Fibroblast of gingiva (primary cell): Measurements from ENCODE around the gene CACNA1H.

ENCODE experiments used
- DNase-seq: peaks from one replicate; pipeline ENCODE4 v3.0.0-alpha.2; 2011; ENCODE audit warnings: low read depth

Gene CACNA1H

GRCh38 chr16:1122398-1122765 lies 30.5 kb upstream of the CACNA1H start:
- no peak for DNase-seq

- no peak for DNase-seq
These were observed 29.2 kb upstream of the CACNA1H start for GRCh38 chr16:1123525-1124230.

DNA sequence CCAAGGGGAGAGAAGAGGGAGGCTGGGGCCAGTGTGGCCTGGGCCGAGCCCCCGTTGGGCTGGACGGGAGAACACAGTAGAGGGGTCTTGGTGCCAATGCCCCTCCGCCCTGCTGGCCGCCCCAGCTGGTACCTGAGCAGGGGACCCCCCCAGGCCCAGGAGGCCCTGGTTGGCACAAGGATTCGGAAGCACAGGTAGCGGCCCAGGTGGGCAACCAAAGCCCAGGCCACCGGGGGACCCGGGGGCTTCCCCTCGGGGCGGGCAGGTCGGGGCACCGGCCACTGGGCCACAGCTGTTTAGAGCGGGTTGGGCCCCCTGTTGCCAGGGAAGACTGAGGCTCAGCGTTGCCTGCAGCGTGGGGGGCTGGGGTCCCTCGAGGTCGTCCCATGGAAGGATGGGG lies 28.6 kb upstream of the CACNA1H start:
- DNase-seq, result no peak

DNA sequence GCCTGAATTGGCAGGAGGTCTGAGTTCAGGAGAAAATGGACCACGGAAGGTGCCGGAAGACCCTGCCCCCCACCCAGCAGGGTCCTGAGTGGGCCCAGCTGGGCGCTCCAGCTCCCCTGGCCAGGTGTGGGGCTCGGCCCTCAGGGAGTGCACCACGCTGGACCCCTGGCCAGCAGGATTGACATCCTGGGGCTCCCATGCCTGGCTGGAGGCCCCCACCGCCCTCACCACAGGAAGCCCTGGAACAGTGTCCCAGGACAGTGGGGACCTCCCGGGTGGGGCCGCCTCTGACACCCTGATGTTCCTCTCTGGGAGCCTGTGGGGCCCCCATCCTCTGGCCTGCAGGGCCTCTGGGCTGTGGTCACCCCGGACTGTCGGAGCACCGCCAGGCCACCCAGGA lies 28.1 kb upstream of the CACNA1H start:
- no peak for DNase-seq

GRCh38 chr16:1125471-1125870 lies 27.4 kb upstream of the CACNA1H start:
- no peak for DNase-seq

DNA sequence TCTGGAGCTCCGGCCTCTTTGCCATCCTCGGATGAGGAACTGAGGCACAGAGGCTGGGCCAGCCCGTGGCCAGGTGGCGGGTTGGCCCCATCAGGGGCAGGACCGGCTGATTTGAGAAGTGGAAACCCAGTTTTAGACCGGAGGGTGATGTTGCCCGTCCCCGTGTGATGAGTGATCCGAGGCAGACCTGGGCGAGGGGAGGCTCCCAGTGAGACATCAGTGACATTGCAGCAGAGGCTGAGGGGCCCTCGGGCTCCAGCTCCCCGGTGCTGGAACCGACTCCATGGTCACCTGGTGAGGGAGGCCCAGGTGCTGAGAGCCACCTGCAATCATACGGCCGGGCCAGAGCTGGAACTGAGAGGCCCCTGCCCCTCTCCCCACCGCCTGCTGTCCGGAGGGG lies 26.9 kb upstream of the CACNA1H start:
- DNase-seq, result no peak

- no peak for DNase-seq
These were observed 26.3 kb upstream of the CACNA1H start for GRCh38 chr16:1126586-1126985.

GRCh38 chr16:1127101-1127500 lies 25.8 kb upstream of the CACNA1H start:
- no peak for DNase-seq

GRCh38 chr16:1127971-1128715 lies 24.8 kb upstream of the CACNA1H start:
- no peak for DNase-seq

GRCh38 chr16:1129106-1129960 lies 23.6 kb upstream of the CACNA1H start:
- DNase-seq, result no peak

GRCh38 chr16:1130382-1130781 lies 22.5 kb upstream of the CACNA1H start:
- DNase-seq, result no peak

GRCh38 chr16:1131378-1131994 lies 21.4 kb upstream of the CACNA1H start:
- DNase-seq, result no peak

DNA sequence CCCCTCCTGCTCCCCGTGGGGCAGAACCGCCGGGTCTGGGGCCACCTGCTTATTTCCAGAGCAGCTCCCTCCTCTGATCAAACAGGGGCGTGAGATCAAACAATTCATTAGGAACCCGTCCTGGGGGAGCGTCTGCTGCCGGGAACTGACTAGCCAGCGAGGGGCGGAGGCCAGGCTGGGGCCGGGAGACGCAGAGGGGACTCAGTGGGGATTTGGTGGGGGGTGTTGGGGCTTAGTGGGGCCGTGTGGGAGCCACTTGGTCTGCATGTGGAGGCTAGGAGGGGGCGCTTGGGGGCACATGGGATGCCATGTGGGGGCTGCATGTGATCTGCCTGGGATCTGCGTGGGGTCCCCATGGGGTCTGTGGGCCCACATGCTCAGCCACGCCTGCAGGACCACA lies 20.5 kb upstream of the CACNA1H start:
- DNase-seq, result no peak

DNA sequence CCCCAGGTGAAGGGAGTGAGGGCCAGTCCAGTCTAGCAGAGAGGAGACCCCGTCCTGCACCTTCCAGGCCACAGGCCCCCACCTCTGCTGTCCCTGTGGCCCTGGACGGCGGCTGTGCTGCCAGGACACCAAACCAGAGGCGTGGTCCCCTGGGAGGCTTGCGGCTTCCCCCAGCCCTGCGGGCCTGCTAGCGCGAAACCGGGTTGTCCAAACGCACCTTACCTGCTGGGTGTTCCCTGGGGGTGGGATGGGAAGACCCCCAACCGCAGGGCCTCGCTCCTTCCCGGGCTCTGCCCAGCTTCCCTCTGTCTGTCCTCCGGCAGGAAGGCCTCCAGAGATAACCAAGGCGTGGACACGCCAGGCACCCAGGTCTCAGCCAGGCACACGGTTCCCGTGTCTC lies 19.6 kb upstream of the CACNA1H start:
- DNase-seq, result no peak

DNA sequence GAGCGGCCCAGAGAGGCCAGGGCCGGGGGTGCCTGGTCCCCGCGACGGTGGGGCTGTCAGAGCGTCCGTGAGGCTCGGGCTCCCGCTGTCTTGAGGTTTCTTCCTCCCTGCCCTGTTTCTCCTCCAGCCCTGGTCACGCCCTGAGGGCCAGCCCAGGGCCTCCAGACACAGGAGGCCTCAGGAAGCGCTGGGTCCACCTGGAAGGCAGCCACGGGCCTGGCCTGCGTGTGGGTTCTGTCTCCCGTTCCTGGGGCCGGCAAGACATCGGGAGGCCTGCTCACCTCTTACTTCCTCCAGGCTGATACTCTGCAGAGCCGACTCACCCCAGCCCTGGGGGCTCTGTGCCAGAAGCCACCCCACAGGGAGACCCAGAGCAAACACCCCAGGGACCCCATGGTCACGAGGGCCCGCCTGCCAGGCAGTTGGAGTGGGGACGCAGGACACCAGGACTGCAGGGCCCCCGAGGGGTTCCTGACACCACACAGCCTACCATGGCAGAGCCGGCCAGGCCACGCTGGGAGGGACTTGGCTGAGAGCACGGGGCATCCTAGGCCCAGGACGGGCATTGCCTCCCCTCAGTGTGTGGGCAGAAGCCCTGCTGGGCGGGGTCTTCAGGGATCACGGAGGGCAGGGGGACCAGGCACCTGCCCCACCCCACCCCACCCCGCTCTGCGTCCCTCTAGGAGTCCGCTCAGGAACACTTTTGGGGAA lies 18.9 kb upstream of the CACNA1H start:
- no peak for DNase-seq

GRCh38 chr16:1134776-1135458 lies 18.0 kb upstream of the CACNA1H start:
- DNase-seq, result no peak

- DNase-seq, result no peak
These were observed 17.5 kb upstream of the CACNA1H start for GRCh38 chr16:1135459-1135825.

DNA sequence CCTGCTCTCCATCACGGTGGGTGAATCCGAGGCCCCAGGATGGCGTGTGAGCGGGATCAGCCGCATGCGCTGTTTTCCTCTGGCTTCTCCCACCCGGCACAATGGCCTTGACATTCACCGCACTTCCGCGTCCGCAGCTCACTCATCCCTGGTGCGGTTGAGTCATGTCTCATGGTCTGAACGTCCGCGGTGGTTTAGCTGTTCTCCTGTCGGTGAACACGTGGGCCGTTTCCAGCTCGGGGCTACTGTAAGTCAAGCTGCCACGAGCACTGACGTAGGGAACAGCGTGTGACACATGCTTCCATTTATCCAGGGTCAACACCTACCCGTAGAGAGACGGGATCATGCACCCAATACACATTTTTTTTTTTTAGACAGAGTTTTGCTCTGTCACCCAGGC lies 15.3 kb upstream of the CACNA1H start:
- no peak for DNase-seq

- DNase-seq, result no peak
These were observed 12.2 kb upstream of the CACNA1H start for GRCh38 chr16:1140582-1141162.

- DNase-seq, result no peak
These were observed 11.7 kb upstream of the CACNA1H start for GRCh38 chr16:1141191-1141590.

GRCh38 chr16:1141716-1142115 lies 11.2 kb upstream of the CACNA1H start:
- no peak for DNase-seq
